Colonic mucosa (tissue), 4 donors: ENCODE results near the gene ELP2. TPM values are rescaled to one million over a fixed set of nuclear protein-coding genes. Genes with fewer than 3 reads are reported as not detected.

ENCODE experiments used
- DNase-seq: peaks from one replicate; pipeline ENCODE4 v3.0.0-alpha.2; 2020
- H3K27ac ChIP-seq: fragments of 200-600 bp; one replicate; pipeline ENCODE4 v1.8.0; 2021
- H3K27me3 ChIP-seq: fragments of 200-600 bp; one replicate; pipeline ENCODE4 v1.8.0; 2021
- H3K36me3 ChIP-seq: fragments of 200-600 bp; one replicate; pipeline ENCODE4 v1.8.0; 2021
- H3K4me1 ChIP-seq: fragments of 200-600 bp; one replicate; pipeline ENCODE4 v1.8.0; 2021; ENCODE audit warnings: mild to moderate bottlenecking
- H3K4me3 ChIP-seq: fragments of 200-600 bp; one replicate; pipeline ENCODE4 v1.8.0; 2021
- H3K9ac ChIP-seq, 2 donors: one replicate each; pipeline ENCODE4 v1.7.0; 2013; ENCODE audit warnings: control low read depth in 2 of 2, low read depth in 2 of 2, low read length in 2 of 2
- H3K9me3 ChIP-seq: fragments of 200-600 bp; one replicate; pipeline ENCODE4 v1.8.0; 2021
- CTCF ChIP-seq: fragments of 200-600 bp; IDR thresholded peaks from one replicate; pipeline ENCODE4 v1.8.0; 2022; ENCODE audit warnings: antibody characterized with exemption, mild to moderate bottlenecking
- intact Hi-C: fragments of 100-400 bp; cut with DNase I; formaldehyde crosslinking; loops from one replicate; pipeline ENCODE4 v1.14.1; 2022
- total RNA-seq, 2 donors: library from RNA; stranded (reverse); fragmentation: NEBNext Ultra II Directional in 1 of 2; extraction: Animal tissue kit (Norgen Biotek cat#: 25700) in 1 of 2; gene quantifications; one replicate each; pipeline ENCODE4 v1.2.1, GENCODE V29; 2021
- donor health status: healthy.
- donor health status: DM: no; HTN: no; CAD: no.
- donor health status: DM: no; HTN: no; CAD: no.

The ELP2 gene
- total RNA-seq, 2 donors from 2014 or later, result 48.3 to 51.6 TPM

GRCh38 chr18:36215577-36215976, 85.9 kb downstream of the ELP2 start:
- Histone ChIP-seq H3K4me1 (no peaks in the 10 kb centered on the region), H3K9ac (no peak overlapping the region), H3K27me3 (no peaks in the 10 kb centered on the region), H3K36me3 (no peaks in the 10 kb centered on the region), H3K4me3 (no peak overlapping the region), H3K9me3 (no peaks in the 10 kb centered on the region), H3K27ac (no peak overlapping the region)
- TF ChIP-seq CTCF, result no peak
- intact Hi-C loops, result no loop called here
- no peak for DNase-seq

- TF ChIP-seq CTCF, result no peak
- H3K9me3 ChIP-seq, result no peaks in the 10 kb centered on the region
- H3K4me1 ChIP-seq, result no peaks in the 10 kb centered on the region
- no peak overlapping the region for H3K4me3 ChIP-seq
- H3K27me3 ChIP-seq, result no peaks in the 10 kb centered on the region
- H3K9ac ChIP-seq, result no peak overlapping the region
- intact Hi-C loops, result no loop called here
- peak; percentile 62 for DNase-seq
- no peak overlapping the region for H3K27ac ChIP-seq
- no peaks in the 10 kb centered on the region for H3K36me3 ChIP-seq
Observed at GRCh38 chr18:36217348-36217747, 87.6 kb downstream of the ELP2 start.

GRCh38 chr18:36229188-36229587, 99.5 kb downstream of the ELP2 start:
- Histone ChIP-seq H3K9me3 (no peaks in the 10 kb centered on the region), H3K4me3 (no peak overlapping the region), H3K9ac (no peak overlapping the region), H3K27me3 (no peaks in the 10 kb centered on the region), H3K4me1 (no peaks in the 10 kb centered on the region), H3K36me3 (no peaks in the 10 kb centered on the region), H3K27ac (no peak overlapping the region)
- intact Hi-C loops, result no loop called here
- TF ChIP-seq CTCF, result no peak
- DNase-seq, result no peak

Other genes with a start within 250 kb of the ELP2 start
- 10 to 100 TPM; 39.8 TPM for gene RPRD1A, start 62.3 kb upstream of the ELP2 start, total RNA-seq
- 10 to 100 TPM in 1 of 2 donors, 1 to 10 TPM in 1; 9.9 to 15.3 TPM for gene SLC39A6, start 559 bp upstream of the ELP2 start, total RNA-seq
- gene MOCOS, start 57.6 kb downstream of the ELP2 start, total RNA-seq, result 10 to 100 TPM in 1 of 2 donors, 1 to 10 TPM in 1; 6.8 to 10.0 TPM
- 1 to 10 TPM; 2.5 to 4.1 TPM for gene FHOD3, start 167.8 kb downstream of the ELP2 start, total RNA-seq